HepG2 (cell line): Measurements from ENCODE around the gene SECTM1. TPM values are rescaled to one million over a fixed set of nuclear protein-coding genes. Genes with fewer than 3 reads are reported as not detected.

ENCODE experiments used
- ARID4A ChIP-seq: sonication (generic); formaldehyde crosslinking; IDR thresholded peaks from 2 replicates; pipeline ENCODE4 v1.5.0; 2020; ENCODE audit warnings: mild to moderate bottlenecking, missing genetic modification reagents, borderline replicate concordance
- ARNTL ChIP-seq: sonication (generic); formaldehyde crosslinking; IDR thresholded peaks from 2 replicates; pipeline ENCODE4 v1.4.0; 2020; ENCODE audit warnings: mild to moderate bottlenecking, missing genetic modification reagents
- HOXA5 ChIP-seq: sonication (generic); formaldehyde crosslinking; IDR thresholded peaks from 2 replicates; pipeline ENCODE4 v1.4.0; 2020; ENCODE audit warnings: missing genetic modification reagents
- HOXD1 ChIP-seq: sonication (generic); formaldehyde crosslinking; IDR thresholded peaks from 2 replicates; pipeline ENCODE4 v1.5.0; 2020; ENCODE audit warnings: missing genetic modification reagents
- LBX2 ChIP-seq: sonication (generic); formaldehyde crosslinking; IDR thresholded peaks from 2 replicates; pipeline ENCODE4 v1.5.0; 2020; ENCODE audit warnings: missing genetic modification reagents, mild to moderate bottlenecking, borderline replicate concordance
- NCOR1 ChIP-seq: fragments of 200-600 bp; sonication (generic); IDR thresholded peaks from 2 replicates; pipeline ENCODE4 v1.7.0; 2017; ENCODE audit warnings: antibody characterized with exemption, low read length, borderline replicate concordance
- RELA ChIP-seq: sonication (generic); formaldehyde crosslinking; IDR thresholded peaks from 2 replicates; pipeline ENCODE4 v1.4.0; 2020; ENCODE audit warnings: missing genetic modification reagents
- ZBTB33 ChIP-seq: sonication (generic); formaldehyde crosslinking; IDR thresholded peaks from 2 replicates; pipeline ENCODE4 v1.4.0; 2020; ENCODE audit warnings: missing genetic modification reagents
- ZBTB40 ChIP-seq, 2 experiments: fragments of 450-650 bp in 1 of 2; sonication (generic) in 1 of 2; formaldehyde crosslinking in 1 of 2; IDR thresholded peaks; 2 replicates each; pipeline versions ENCODE4 v1.6.1 to v1.8.0; 2016 to 2022; ENCODE audit warnings: antibody characterized with exemption in 1 of 2, mild to moderate bottlenecking in 1 of 2, missing genetic modification reagents in 1 of 2
- ZNF224 ChIP-seq: sonication (generic); formaldehyde crosslinking; IDR thresholded peaks from 2 replicates; pipeline ENCODE4 v1.5.0; 2020; ENCODE audit warnings: mild to moderate bottlenecking, missing genetic modification reagents
- ZNF550 ChIP-seq: sonication (generic); formaldehyde crosslinking; IDR thresholded peaks from 2 replicates; pipeline ENCODE4 v1.4.0; 2020; ENCODE audit warnings: mild to moderate bottlenecking, missing genetic modification reagents, borderline replicate concordance
- polyA plus RNA-seq, 8 experiments: library from polyadenylated mRNA; depleted of rRNA in 3 of 8; stranded (reverse) in 7 of 8; unstranded in 1 of 8; fragments of >200 nt; fragmentation: Illumina TruSeq in 4 of 8; extraction: Trizol in 4 of 8; gene quantifications; 2 replicates each; pipeline versions ENCODE4 v1.2.1 to v1.2.3, GENCODE V29; 2011 to 2016; ENCODE audit warnings: low read depth in 4 of 8, missing spikeins in 1 of 8, mixed read lengths in 1 of 8; ENCODE audit not compliant: insufficient read depth in 1 of 8
- total RNA-seq, 5 experiments: library from RNA; depleted of rRNA; stranded (reverse); fragments of >200 nt; fragmentation: Illumina TruSeq; extraction: Trizol; gene quantifications; 2 replicates each; pipeline ENCODE4 v1.2.3, GENCODE V29; 2016; ENCODE audit warnings: low read depth in 1 of 5

SECTM1 gene
- total and polyA plus RNA-seq, 2 of the 13 experiments (the other 11 are each of a cell fraction or from before 2014, with no cell fraction given), result 3.5 to 5.3 TPM

- TF ChIP-seq ZBTB33 (CRISPR knock-in tag) (no peak), ARID4A (CRISPR knock-in tag) (peak; percentile 60), LBX2 (CRISPR knock-in tag) (no peak), ARNTL (CRISPR knock-in tag) (peak; percentile 27; the same call in 1 of the 2 replicates), NCOR1 (0 out of 2 replicates have a peak, but pooled peaks have one; percentile 43), HOXD1 (CRISPR knock-in tag) (0 out of 2 replicates have a peak, but pooled peaks have one; percentile 32), RELA (CRISPR knock-in tag) (0 out of 2 replicates have a peak, but pooled peaks have one; percentile 85), HOXA5 (CRISPR knock-in tag) (no peak), ZNF550 (no peak), ZNF224 (CRISPR knock-in tag) (no peak), ZBTB40 (IDR thresholded peaks at IDR 0.05) (no peak), ZBTB40 (CRISPR knock-in tag; IDR thresholded peaks at IDR 0.05) (peak; percentile 3; the same call in 1 of the 2 replicates)
These were observed 16.0 kb downstream of the SECTM1 start, which contains the start of gene CD7 (continued) for GRCh38 chr17:82317394-82318168.
